HG02943 (cell line): Measurements from ENCODE around the gene DNMT3A.

Experiments used
- ATAC-seq: cut with Tn5 transposase; IDR thresholded peaks from one replicate; pipeline ENCODE4 v1.9.1; 2021; ENCODE audit warnings: mild to moderate bottlenecking, low read depth, moderate library complexity; ENCODE audit not compliant: unreplicated experiment

Gene DNMT3A

GRCh38 chr2:25265802-25266201 is 75.9 kb downstream of the DNMT3A start:
- ATAC-seq: no peak

GRCh38 chr2:25265001-25265400 is 76.7 kb downstream of the DNMT3A start:
- no peak for ATAC-seq

GRCh38 chr2:25262288-25262687 is 79.4 kb downstream of the DNMT3A start:
- no peak for ATAC-seq

- no peak for ATAC-seq
Measured at GRCh38 chr2:25259737-25260124, 82.0 kb downstream of the DNMT3A start.

GRCh38 chr2:25258847-25259736 is 82.6 kb downstream of the DNMT3A start:
- ATAC-seq: no peak

- ATAC-seq: no peak
Measured at GRCh38 chr2:25257931-25258846, 83.5 kb downstream of the DNMT3A start.

- ATAC-seq: no peak
Measured at GRCh38 chr2:25257032-25257552, 84.6 kb downstream of the DNMT3A start.

- no peak for ATAC-seq
Measured at GRCh38 chr2:25256488-25256875, 85.2 kb downstream of the DNMT3A start.

GRCh38 chr2:25255745-25256487 is 85.8 kb downstream of the DNMT3A start:
- ATAC-seq: no peak

GRCh38 chr2:25254961-25255360 is 86.8 kb downstream of the DNMT3A start:
- ATAC-seq: no peak

- no peak for ATAC-seq
Measured at GRCh38 chr2:25253153-25253626, 88.5 kb downstream of the DNMT3A start.

- no peak for ATAC-seq
Measured at GRCh38 chr2:25252291-25253152, 89.2 kb downstream of the DNMT3A start.

GRCh38 chr2:25251422-25252273 is 90.1 kb downstream of the DNMT3A start:
- ATAC-seq: no peak

GRCh38 chr2:25251071-25251421 is 90.7 kb downstream of the DNMT3A start:
- ATAC-seq: no peak

GRCh38 chr2:25250331-25251070 is 91.2 kb downstream of the DNMT3A start:
- no peak for ATAC-seq

GRCh38 chr2:25249785-25250184 is 91.9 kb downstream of the DNMT3A start:
- ATAC-seq: no peak

GRCh38 chr2:25247792-25248512 is 93.8 kb downstream of the DNMT3A start:
- ATAC-seq: no peak
